Astrocyte of the cerebellum (primary cell): ENCODE measurements around the gene OPN1SW.

Source experiments
- DNase-seq: peaks from one replicate; pipeline ENCODE4 v3.0.0-alpha.2; 2011; ENCODE audit warnings: low read depth
- H3K4me3 ChIP-seq: 2 replicates; pipeline ENCODE4 v1.5.1; 2011; ENCODE audit warnings: mild to moderate bottlenecking, low read depth, low read length, moderate library complexity
- in situ Hi-C: cut with HindIII; loops from 2 replicates; pipeline ENCODE4 v1.10.0; 2017; ENCODE audit warnings: low sequenced_read_pairs
- TF ChIP-seq, protein P1 (sequence below): IDR thresholded peaks from 2 replicates; pipeline ENCODE4 v1.5.1; 2012; ENCODE audit warnings: low read length, low read depth, moderate library complexity, mild to moderate bottlenecking; ENCODE audit errors: missing control alignments

The OPN1SW gene

DNA sequence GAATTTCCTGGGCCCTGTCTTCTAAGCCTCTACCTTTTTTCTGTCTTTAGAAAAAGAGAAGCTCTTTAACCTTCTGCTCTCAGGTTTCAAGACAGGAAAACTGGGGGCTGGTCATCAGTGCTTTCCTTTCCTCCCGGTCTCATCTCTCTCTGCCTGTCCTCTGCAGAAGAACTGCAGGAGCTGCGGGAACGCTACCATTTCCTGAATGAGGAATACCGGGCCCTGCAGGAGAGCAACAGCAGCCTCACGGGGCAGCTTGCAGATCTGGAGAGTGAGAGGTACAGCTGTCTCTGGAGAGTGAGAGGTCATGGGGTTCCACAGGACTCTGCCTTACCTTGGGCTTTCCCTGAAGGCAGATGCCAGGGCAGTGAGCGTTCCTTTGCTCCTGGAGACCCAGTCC, 28.9 kb upstream of the OPN1SW start:
- H3K4me3 ChIP-seq: no peak overlapping the region
- DNase-seq: no peak
- in situ Hi-C loops: no loop called here
- TF ChIP-seq, protein P1, sequence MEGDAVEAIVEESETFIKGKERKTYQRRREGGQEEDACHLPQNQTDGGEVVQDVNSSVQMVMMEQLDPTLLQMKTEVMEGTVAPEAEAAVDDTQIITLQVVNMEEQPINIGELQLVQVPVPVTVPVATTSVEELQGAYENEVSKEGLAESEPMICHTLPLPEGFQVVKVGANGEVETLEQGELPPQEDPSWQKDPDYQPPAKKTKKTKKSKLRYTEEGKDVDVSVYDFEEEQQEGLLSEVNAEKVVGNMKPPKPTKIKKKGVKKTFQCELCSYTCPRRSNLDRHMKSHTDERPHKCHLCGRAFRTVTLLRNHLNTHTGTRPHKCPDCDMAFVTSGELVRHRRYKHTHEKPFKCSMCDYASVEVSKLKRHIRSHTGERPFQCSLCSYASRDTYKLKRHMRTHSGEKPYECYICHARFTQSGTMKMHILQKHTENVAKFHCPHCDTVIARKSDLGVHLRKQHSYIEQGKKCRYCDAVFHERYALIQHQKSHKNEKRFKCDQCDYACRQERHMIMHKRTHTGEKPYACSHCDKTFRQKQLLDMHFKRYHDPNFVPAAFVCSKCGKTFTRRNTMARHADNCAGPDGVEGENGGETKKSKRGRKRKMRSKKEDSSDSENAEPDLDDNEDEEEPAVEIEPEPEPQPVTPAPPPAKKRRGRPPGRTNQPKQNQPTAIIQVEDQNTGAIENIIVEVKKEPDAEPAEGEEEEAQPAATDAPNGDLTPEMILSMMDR: no peak

DNA sequence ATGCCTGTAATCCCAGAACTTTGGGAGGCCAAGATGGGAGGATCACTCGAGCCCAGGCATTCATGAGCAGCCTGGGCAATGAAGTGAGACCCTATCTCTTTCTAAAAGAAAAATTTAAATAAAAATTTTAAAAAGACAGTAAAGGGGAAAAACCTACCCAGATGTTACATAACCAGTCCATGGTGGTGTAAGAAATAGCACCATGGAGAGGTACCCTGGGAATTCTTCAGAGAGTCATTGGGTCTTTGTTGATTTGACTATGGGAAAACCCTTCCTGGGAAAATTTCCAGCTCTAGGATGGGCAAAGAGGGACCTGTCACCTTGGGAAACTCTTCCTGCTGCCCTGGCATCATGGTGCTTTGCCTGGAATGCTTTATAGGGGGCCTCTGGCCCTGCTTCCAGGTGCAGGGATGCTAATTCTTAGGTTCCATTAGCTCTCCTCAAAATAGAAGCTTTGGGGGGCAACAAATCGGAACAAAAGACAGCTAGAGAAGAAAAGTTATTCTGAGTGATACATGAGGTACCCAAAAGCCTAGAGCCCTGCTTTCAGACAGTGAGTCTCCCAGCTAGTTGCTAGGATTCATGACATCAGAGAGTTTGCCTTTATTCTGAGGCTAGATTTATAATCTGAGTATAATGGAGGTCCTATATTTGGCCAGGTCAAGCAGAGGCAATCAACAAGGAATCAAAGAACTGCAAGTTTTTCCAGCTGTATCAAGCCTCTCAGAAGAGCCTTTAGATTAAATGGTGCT, 26.2 kb upstream of the OPN1SW start:
- no peak for DNase-seq
- TF ChIP-seq, protein P1: no peak
- in situ Hi-C loops: no loop called here
- H3K4me3 ChIP-seq: no peak overlapping the region

DNA sequence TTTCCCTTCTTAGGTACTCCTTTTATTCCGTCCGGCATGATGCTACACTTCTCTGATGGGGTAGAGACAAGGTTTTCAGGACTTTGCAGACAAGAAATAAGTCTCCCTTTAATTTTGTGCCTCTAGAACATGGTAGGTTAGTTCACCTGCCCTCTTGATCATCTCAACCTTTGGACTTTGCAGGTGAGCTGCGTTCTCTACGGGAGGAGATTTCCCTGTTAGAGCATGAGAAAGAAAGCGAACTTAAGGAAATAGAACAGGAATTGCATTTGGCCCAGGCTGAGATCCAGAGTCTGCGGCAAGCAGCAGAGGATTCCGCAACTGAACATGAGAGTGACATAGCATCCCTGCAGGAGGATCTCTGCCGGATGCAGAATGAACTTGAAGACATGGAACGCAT, 25.4 kb upstream of the OPN1SW start:
- TF ChIP-seq, protein P1: no peak
- H3K4me3 ChIP-seq: no peak overlapping the region
- in situ Hi-C loops: no loop called here
- DNase-seq: no peak

DNA sequence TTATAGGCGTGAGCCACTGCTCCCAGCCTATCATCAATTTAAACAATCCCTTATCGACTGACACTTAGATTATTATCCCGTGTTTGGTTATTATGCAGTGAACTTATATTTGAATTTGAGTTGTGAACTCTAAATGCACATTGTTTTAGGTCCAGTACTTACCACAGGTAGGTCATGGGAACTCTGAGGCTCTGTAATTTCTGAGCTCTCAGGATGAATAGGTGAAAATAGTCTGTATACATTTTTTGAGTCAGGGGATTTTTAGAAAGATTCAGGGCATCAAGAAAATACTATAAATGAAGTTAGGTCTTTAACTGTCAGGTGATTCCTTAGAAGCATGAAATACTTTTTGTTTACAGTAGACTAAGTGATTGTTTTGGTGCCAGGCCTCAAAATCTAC, 25.0 kb upstream of the OPN1SW start:
- no peak for DNase-seq
- H3K4me3 ChIP-seq: no peak overlapping the region
- TF ChIP-seq, protein P1: no peak
- in situ Hi-C loops: no loop called here

DNA sequence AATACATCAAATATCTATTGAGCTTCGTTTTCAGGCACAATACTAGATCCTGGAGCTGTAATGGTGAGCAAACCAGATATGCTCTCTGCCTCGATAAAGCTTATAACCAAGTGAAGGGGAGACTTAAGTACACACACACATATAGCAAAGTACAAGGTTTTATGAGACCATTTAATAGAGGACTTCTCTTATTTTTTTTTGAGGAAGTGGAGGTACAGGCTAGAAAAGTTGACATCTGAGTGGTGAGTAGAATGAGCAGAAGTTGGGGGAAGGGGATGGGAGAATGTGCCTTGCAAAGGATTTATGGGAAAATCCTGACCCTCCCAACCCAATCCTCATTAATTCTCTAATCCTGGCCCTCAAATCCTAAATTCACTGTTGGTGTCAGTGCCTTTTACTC, 23.9 kb upstream of the OPN1SW start:
- no peak for DNase-seq
- TF ChIP-seq, protein P1: no peak
- in situ Hi-C loops: no loop called here
- no peak overlapping the region for H3K4me3 ChIP-seq

DNA sequence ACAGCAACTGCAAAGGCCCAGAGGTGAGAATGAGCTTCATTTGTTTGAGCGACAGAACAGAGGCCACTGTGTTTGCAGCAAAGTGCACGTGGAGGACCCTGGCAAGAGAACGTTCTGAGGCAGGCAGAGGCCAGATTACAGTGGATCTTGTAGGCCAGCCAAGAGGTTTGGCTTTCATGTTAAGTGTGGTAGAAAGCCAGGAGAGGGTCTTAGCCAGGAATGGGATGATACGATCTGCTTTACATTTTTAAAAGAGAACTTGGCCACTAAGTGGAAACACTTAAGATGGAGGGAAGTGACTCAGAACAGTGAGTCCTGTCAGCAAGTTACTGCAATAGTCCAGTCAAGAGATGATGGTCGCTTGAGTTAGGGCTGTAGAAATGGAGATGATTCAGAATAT, 20.7 kb upstream of the OPN1SW start:
- peak; percentile 81 for DNase-seq
- TF ChIP-seq, protein P1: no peak

More for the DNA sequence above, 20.7 kb upstream of the OPN1SW start:
- H3K4me3 ChIP-seq: no peak overlapping the region
- in situ Hi-C loops: no loop called here
